WI38 (cell line): ENCODE data around the gene ARPC4.

Experiments
- H3K4me3 ChIP-seq: 2 replicates; pipeline ENCODE4 v1.5.1; 2011; ENCODE audit warnings: low read depth, mild to moderate bottlenecking, control low read depth, low read length
- TF ChIP-seq, protein P1 (sequence below): IDR thresholded peaks from 2 replicates; pipeline ENCODE4 v1.5.1; 2012; ENCODE audit warnings: low read depth, mild to moderate bottlenecking, control low read depth, low read length

ARPC4 gene

DNA sequence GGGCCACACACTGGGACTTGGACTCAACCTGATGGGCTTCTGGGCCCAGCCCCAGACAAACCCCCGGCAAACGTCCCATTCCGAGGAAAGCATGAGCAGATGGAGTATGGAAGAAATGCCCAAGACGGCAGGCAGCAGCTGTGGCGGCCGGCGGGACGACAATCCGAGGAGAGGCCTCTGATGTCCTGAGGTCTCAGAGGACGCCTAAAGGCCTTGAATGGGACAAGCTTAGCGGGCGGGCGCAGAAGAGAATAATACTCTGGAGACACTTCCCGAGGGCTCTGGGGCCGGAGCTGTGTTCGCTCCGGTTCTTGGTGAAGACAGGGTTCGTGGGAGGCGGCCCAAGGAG is 43.6 kb upstream of the ARPC4 start:
- TF ChIP-seq, protein P1, sequence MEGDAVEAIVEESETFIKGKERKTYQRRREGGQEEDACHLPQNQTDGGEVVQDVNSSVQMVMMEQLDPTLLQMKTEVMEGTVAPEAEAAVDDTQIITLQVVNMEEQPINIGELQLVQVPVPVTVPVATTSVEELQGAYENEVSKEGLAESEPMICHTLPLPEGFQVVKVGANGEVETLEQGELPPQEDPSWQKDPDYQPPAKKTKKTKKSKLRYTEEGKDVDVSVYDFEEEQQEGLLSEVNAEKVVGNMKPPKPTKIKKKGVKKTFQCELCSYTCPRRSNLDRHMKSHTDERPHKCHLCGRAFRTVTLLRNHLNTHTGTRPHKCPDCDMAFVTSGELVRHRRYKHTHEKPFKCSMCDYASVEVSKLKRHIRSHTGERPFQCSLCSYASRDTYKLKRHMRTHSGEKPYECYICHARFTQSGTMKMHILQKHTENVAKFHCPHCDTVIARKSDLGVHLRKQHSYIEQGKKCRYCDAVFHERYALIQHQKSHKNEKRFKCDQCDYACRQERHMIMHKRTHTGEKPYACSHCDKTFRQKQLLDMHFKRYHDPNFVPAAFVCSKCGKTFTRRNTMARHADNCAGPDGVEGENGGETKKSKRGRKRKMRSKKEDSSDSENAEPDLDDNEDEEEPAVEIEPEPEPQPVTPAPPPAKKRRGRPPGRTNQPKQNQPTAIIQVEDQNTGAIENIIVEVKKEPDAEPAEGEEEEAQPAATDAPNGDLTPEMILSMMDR = no peak

DNA sequence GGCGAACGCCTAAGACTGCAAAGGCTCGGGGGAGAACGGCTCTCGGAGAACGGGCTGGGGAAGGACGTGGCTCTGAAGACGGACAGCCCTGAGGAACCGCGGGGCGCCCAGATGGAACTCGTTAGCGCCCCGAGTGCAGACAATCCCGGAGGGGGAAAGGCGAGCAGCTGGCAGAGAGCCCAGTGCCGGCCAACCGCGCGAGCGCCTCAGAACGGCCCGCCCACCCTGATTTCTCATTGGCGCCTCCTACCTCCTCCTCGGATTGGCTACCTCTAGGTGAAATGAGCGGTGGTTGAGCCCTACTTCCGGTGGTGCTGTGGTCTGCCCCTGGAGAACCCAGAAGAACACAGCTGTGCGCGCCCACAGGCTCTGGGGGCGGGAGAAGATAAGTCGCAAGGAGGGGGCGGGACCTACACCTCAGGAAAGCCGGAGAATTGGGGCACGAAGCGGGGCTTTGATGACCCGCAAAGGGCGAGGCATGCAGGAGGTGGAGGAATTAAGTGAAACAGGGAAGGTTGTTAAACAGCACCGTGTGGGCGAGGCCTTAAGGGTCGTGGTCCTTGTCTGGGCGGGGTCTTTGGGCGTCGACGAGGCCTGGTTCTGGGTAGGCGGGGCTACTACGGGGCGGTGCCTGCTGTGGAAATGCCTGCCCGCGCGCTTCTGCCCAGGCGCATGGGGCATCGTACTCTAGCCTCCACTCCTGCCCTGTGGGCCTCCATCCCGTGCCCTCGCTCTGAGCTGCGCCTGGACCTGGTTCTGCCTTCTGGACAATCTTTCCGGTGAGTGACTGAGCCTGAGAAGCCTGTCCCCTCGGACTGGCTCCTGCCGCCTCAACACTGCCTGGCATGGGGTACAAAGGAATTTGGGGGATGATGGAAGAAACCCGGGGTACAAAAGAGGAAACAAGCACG is 43.0 kb upstream of the ARPC4 start, which contains the start of gene OGG1:
TSS of gene OGG1 (plus strand) at position 308 of the 911 bp plus-strand sequence. CDS start at position 643, 335 bp downstream.
- peak within 1 kb of the TSS; percentile 87 for H3K4me3 ChIP-seq
- TF ChIP-seq, protein P1 = no peak

More for the DNA sequence above, 43.6 kb upstream of the ARPC4 start:
- H3K4me3 ChIP-seq = peak overlapping the region; percentile 87

DNA sequence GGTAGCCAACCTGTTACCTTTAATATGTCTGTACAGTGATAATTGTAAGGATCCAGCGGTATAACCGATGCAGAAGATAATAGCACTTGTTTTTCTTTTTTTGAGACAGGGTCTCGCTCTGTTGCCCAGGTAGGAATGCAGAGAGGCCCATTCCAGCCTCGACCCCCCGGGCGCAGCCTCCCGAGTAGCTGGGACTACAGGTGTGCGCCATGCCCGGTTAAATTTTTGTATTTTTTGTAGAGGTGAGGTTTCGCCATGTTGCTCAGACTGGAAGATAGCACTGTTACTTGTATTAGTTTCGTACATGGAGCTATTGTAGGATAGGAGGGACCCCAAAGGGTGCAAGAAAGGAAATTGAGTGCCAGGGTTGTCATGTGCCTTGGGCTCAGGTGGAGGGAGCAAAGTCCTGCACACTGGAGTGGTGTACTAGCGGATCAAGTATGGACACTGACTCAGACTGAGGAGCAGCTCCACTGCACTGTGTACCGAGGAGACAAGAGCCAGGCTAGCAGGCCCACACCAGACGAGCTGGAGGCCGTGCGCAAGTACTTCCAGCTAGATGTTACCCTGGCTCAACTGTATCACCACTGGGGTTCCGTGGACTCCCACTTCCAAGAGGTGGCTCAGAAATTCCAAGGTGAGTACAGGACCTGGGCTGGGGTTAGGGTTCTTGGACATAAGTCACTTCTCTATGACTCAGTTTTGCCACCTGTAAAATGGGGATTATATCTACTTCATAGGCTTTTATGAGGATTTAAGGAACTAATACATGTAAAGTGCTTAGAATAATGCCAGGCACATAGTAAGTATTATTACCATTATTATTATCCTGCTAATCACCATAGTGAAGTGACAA is 42.1 kb upstream of the ARPC4 start:
- H3K4me3 ChIP-seq = peak overlapping the region; percentile 87

DNA sequence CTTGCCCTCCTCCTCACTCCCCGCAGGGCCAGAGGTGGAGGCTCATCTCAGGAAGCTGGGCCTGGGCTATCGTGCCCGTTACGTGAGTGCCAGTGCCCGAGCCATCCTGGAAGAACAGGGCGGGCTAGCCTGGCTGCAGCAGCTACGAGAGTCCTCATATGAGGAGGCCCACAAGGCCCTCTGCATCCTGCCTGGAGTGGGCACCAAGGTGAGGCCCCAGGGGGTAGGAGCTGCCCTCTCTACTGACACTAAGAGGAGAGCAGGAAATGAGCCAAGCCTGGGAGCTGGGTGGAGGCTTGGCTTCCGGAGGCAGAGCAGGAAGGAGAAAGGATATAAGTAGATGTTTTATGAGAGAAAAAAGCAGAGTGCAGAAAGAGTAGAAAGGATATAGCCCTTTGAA is 38.2 kb upstream of the ARPC4 start:
- no peak overlapping the region for H3K4me3 ChIP-seq
- TF ChIP-seq, protein P1 = no peak

More for the DNA sequence above, 42.1 kb upstream of the ARPC4 start:
- TF ChIP-seq, protein P1 = no peak

DNA sequence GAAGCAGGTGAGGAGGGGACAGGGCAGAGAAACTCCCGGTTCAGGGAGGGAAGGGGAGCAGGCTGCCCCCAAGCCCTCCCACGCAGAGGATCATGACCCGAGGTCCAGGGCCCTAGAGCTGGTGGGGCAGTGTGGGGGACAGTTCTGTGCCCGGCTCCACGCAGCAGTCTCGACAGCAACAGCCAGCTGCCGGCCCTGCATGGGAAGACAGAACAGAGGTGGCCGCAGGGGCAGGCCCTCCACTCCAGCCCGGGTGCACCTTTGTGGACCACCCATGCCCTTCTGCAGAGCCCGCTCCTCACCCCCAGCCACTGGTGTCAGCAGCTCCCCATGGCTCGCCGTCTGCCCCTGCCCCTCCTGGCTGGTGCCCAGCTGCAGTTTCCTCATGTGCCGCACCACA is 35.5 kb upstream of the ARPC4 start:
- H3K4me3 ChIP-seq = no peak overlapping the region
- TF ChIP-seq, protein P1 = no peak

DNA sequence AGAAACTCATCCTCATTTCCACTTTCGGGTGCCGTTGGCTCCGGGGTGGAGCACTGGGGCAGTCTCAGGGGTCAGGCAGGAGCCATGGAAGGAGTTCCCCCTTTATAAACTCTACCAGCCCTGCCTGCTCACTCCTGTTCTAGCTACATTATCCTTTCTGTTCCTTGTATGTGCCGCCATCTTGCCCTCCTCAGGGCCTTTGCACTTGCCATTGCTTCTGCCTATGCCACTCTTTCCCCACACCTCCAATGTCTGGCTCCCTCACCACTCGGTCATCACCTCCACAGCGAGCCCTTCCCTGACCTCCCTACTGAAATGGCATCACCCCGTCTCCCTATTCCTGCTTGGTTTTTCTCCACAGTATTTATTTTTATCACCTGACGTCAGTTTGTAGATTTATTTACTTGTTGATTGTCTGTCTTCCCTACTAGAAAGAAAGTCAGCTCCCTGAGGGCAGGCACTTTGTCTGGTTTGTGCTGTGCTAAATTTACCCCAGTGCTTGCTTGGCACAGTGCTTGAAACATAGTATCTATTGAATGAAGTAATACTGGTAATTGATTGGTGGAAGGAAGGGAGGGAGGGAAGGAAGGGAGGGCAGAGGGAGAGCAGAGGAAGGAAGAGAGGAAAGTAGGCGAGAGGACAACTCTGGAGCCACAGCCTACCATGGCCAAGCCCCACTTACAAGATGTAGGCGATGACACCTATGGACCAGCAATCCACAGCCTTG is 31.9 kb upstream of the ARPC4 start:
- TF ChIP-seq, protein P1 = no peak
- no peak overlapping the region for H3K4me3 ChIP-seq
